CD14-positive monocyte (primary cell): Measurements from ENCODE around the gene FBLIM1. TPM values are rescaled to one million over a fixed set of nuclear protein-coding genes. Genes with fewer than 3 reads are reported as not detected.

ENCODE experiments used
- DNase-seq, 3 donors: peaks; one replicate each; pipeline ENCODE4 v3.0.0-alpha.2; 2011 to 2022
- H2AFZ ChIP-seq: 2 replicates; pipeline ENCODE4 v1.6.0; 2012; ENCODE audit warnings: mild to moderate bottlenecking, low read depth, low read length, inconsistent platforms; ENCODE audit not compliant: insufficient read depth, poor library complexity, severe bottlenecking
- H3K27ac ChIP-seq, 2 donors: 1 replicate in 1 of 2; 2 replicates in 1 of 2; pipeline ENCODE4 v1.5.1; 2012 to 2013; ENCODE audit warnings: low read length in 2 of 2, control low read depth in 1 of 2, inconsistent platforms in 1 of 2, low read depth in 1 of 2, mild to moderate bottlenecking in 1 of 2
- H3K27me3 ChIP-seq, 2 donors: one replicate each; pipeline versions ENCODE4 v1.6.0 to v1.6.1; 2011 to 2013; ENCODE audit warnings: low read length in 2 of 2; ENCODE audit not compliant: control insufficient read depth in 2 of 2, insufficient read depth in 2 of 2
- H3K36me3 ChIP-seq, 2 donors: replicated peaks in 1 of 2; 1 replicate in 1 of 2; 2 replicates in 1 of 2; pipeline versions ENCODE4 v1.5.1 to v1.6.1; 2012 to 2013; ENCODE audit warnings: low read length in 2 of 2, control low read depth in 1 of 2, inconsistent platforms in 1 of 2, mild to moderate bottlenecking in 1 of 2; ENCODE audit not compliant: insufficient read depth in 2 of 2, control insufficient read depth in 1 of 2
- H3K4me1 ChIP-seq, 2 donors: 1 replicate in 1 of 2; 2 replicates in 1 of 2; pipeline versions ENCODE4 v1.5.1 to v1.6.1; 2012 to 2013; ENCODE audit warnings: low read length in 2 of 2, control low read depth in 1 of 2, inconsistent platforms in 1 of 2, mild to moderate bottlenecking in 1 of 2, moderate library complexity in 1 of 2; ENCODE audit not compliant: insufficient read depth in 2 of 2, control insufficient read depth in 1 of 2
- H3K4me2 ChIP-seq: replicated peaks from 2 replicates; pipeline ENCODE3; 2012; ENCODE audit warnings: low read length, moderate library complexity, mild to moderate bottlenecking; ENCODE audit not compliant: poor library complexity, severe bottlenecking; ENCODE audit errors: extremely low read depth
- H3K4me3 ChIP-seq, 3 experiments: fragments of 200-600 bp in 1 of 3; sonication (generic) in 1 of 3; replicated peaks in 1 of 3; 1 replicate in 2 of 3; 2 replicates in 1 of 3; pipeline ENCODE4 v1.5.1; 2011 to 2013; ENCODE audit warnings: low read length in 3 of 3, mild to moderate bottlenecking in 3 of 3, control low read depth in 2 of 3, low read depth in 2 of 3, inconsistent platforms in 1 of 3, moderate library complexity in 1 of 3
- H3K79me2 ChIP-seq: 2 replicates; pipeline ENCODE4 v1.6.0; 2012; ENCODE audit warnings: mild to moderate bottlenecking, control low read depth, inconsistent platforms, low read length, moderate library complexity; ENCODE audit not compliant: insufficient read depth
- H3K9ac ChIP-seq: 2 replicates; pipeline ENCODE4 v1.6.0; 2017; ENCODE audit warnings: low read length, mild to moderate bottlenecking; ENCODE audit not compliant: insufficient read depth, poor library complexity, severe bottlenecking
- H3K9me3 ChIP-seq, 2 donors: replicated peaks in 1 of 2; 1 replicate in 1 of 2; 2 replicates in 1 of 2; pipeline versions ENCODE4 v1.5.1 to v1.6.1; 2012 to 2013; ENCODE audit warnings: low read length in 2 of 2, control low read depth in 1 of 2; ENCODE audit not compliant: control insufficient read depth in 1 of 2, insufficient read depth in 1 of 2
- H4K20me1 ChIP-seq: 2 replicates; pipeline ENCODE4 v1.6.0; 2012; ENCODE audit warnings: mild to moderate bottlenecking, low read length, control low read depth, moderate library complexity; ENCODE audit not compliant: insufficient read depth
- H3K27ac Mint-ChIP-seq, 7 donors: one replicate each; pipeline ENCODE4 v1.8.0; 2020; ENCODE audit warnings: mild to moderate bottlenecking in 7 of 7, mixed read lengths in 7 of 7, moderate library complexity in 6 of 7, inconsistent platforms in 2 of 7
- H3K27me3 Mint-ChIP-seq, 3 donors: one replicate each; pipeline ENCODE4 v1.8.0; 2021 to 2022; ENCODE audit warnings: low read depth in 3 of 3, mild to moderate bottlenecking in 3 of 3, mixed read lengths in 3 of 3, moderate library complexity in 3 of 3, inconsistent platforms in 1 of 3
- H3K36me3 Mint-ChIP-seq, 2 donors: one replicate each; pipeline ENCODE4 v1.8.0; 2020; ENCODE audit warnings: mixed read lengths in 2 of 2, inconsistent platforms in 1 of 2, mild to moderate bottlenecking in 1 of 2
- H3K4me1 Mint-ChIP-seq: one replicate; pipeline ENCODE4 v1.8.0; 2020; ENCODE audit warnings: mild to moderate bottlenecking, mixed read lengths
- H3K4me3 Mint-ChIP-seq, 2 donors: one replicate each; pipeline ENCODE4 v1.8.0; 2020; ENCODE audit warnings: mild to moderate bottlenecking in 2 of 2, mixed read lengths in 2 of 2, moderate library complexity in 1 of 2
- H3K9me3 Mint-ChIP-seq, 7 donors: one replicate each; pipeline ENCODE4 v1.8.0; 2020 to 2022; ENCODE audit warnings: mixed read lengths in 7 of 7, mild to moderate bottlenecking in 6 of 7, moderate library complexity in 6 of 7, inconsistent platforms in 2 of 7
- CTCF ChIP-seq: fragments of 200-600 bp; IDR thresholded peaks from one replicate; pipeline ENCODE4 v1.8.0; 2022; ENCODE audit warnings: antibody characterized with exemption, mild to moderate bottlenecking
- WGBS: methylation state at CpG from one replicate; pipeline ENCODE4 v1.1.5; 2013; ENCODE audit warnings: missing lambda C conversion rate; ENCODE audit not compliant: insufficient coverage; 5-methylcytosine and 5-hydroxymethylcytosine counted together
- intact Hi-C, 2 donors: fragments of 100-400 bp; cut with micrococcal nuclease; formaldehyde crosslinking; loops; one replicate each; pipeline versions ENCODE4 v1.15.0 to v1.15.1; 2023
- polyA plus RNA-seq, 3 donors: library from polyadenylated mRNA; depleted of rRNA in 1 of 3; unstranded in 2 of 3; stranded (reverse) in 1 of 3; fragments of 300-500 nt in 2 of 3; fragments of >200 nt in 1 of 3; fragmentation: Illumina TruSeq in 2 of 3; gene quantifications; 1 replicate in 2 of 3; 2 replicates in 1 of 3; pipeline ENCODE4 v1.2.3, GENCODE V29; 2012 to 2021

FBLIM1 gene
- polyA plus RNA-seq, 3 donors, result not detected

- 85% methylated on average over 10 of the region's 22 CpGs for WGBS
- no peak overlapping the region for H3K27ac ChIP-seq
- peaks cover 0 to 7% of the 10 kb centered on the region in 2 donors for H3K27me3 ChIP-seq
- no peak overlapping the region for H3K27ac Mint-ChIP-seq
- no peaks in the 10 kb centered on the region for H3K36me3 ChIP-seq
- H3K79me2 ChIP-seq, result no peaks in the 10 kb centered on the region
- no peaks in the 10 kb centered on the region for H4K20me1 ChIP-seq
- no peaks in the 10 kb centered on the region for H3K9me3 Mint-ChIP-seq
- H3K4me3 ChIP-seq, result no peak overlapping the region
- no peak for TF ChIP-seq CTCF
- no peak overlapping the region for H3K4me2 ChIP-seq
- no peaks in the 10 kb centered on the region for H3K4me1 Mint-ChIP-seq
- no peaks in the 10 kb centered on the region for H3K4me1 ChIP-seq
- no peaks in the 10 kb centered on the region for H3K36me3 Mint-ChIP-seq
- intact Hi-C loops, result loop anchor here (5.0 to 10.0 kb wide), 3 partner anchors 107 to 255 kb away; no protein-coding TSS in a partner anchor
- DNase-seq, result no peak
- H3K27me3 Mint-ChIP-seq, result peaks cover 25 to 52% (median 33%) of the 10 kb centered on the region in 3 donors
- H2AFZ ChIP-seq, result no peak overlapping the region
- H3K9me3 ChIP-seq, result no peaks in the 10 kb centered on the region
- no peak overlapping the region for H3K9ac ChIP-seq
- H3K4me3 Mint-ChIP-seq, result peak overlapping the region in 1 of 2 donors; percentile 11
These were observed 41.6 kb downstream of the FBLIM1 start for GRCh38 chr1:15799928-15800835.

GRCh38 chr1:15802234-15802965 lies 43.8 kb downstream of the FBLIM1 start:
- H3K4me1 ChIP-seq, result no peaks in the 10 kb centered on the region
- H3K4me3 ChIP-seq, result no peak overlapping the region
- TF ChIP-seq CTCF, result no peak
- Mint-ChIP-seq H3K27me3 (peaks cover 30 to 54% (median 30%) of the 10 kb centered on the region in 3 donors), H3K9me3 (no peaks in the 10 kb centered on the region), H3K27ac (no peak overlapping the region), H3K36me3 (no peaks in the 10 kb centered on the region), H3K4me1 (no peaks in the 10 kb centered on the region), H3K4me3 (peak overlapping the region in 1 of 2 donors; percentile 17)
- no peaks in the 10 kb centered on the region for H4K20me1 ChIP-seq
- intact Hi-C loops, result loop anchor here in 1 of 2 donors (5.0 kb wide), 2 partner anchors 105 to 190 kb away; no protein-coding TSS in a partner anchor
- H3K4me2 ChIP-seq, result no peak overlapping the region
- no peaks in the 10 kb centered on the region for H3K36me3 ChIP-seq
- H3K9ac ChIP-seq, result no peak overlapping the region
- 0% methylated on average over 1 of the region's 17 CpGs for WGBS
- no peak overlapping the region for H2AFZ ChIP-seq
- H3K27ac ChIP-seq, result no peak overlapping the region
- peaks cover 0 to 7% of the 10 kb centered on the region in 2 donors for H3K27me3 ChIP-seq
- H3K9me3 ChIP-seq, result no peaks in the 10 kb centered on the region
- DNase-seq, result no peak
- H3K79me2 ChIP-seq, result no peaks in the 10 kb centered on the region
